Measurements from ENCODE around the gene ATXN1.

DNA sequence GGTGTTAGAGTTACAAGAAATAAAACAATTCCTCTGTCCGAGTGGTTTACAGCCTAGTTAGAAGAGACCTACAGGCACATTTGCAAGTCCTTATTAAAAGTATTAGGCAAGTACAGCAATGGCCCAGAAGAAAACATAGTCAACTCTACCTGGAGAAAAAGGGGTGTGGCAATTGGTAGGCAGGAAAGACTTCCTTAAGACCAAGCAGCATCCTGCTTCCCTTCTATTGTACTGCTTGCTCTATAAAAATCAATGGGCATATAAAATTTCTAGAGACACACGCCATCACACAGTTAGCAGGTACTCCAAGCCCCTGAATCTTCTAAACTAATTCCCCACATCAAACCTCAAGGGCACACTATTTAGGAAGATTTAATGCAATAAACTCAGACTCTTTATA is 185.6 kb downstream of the ATXN1 start:
- TF ChIP-seq, protein P1, sequence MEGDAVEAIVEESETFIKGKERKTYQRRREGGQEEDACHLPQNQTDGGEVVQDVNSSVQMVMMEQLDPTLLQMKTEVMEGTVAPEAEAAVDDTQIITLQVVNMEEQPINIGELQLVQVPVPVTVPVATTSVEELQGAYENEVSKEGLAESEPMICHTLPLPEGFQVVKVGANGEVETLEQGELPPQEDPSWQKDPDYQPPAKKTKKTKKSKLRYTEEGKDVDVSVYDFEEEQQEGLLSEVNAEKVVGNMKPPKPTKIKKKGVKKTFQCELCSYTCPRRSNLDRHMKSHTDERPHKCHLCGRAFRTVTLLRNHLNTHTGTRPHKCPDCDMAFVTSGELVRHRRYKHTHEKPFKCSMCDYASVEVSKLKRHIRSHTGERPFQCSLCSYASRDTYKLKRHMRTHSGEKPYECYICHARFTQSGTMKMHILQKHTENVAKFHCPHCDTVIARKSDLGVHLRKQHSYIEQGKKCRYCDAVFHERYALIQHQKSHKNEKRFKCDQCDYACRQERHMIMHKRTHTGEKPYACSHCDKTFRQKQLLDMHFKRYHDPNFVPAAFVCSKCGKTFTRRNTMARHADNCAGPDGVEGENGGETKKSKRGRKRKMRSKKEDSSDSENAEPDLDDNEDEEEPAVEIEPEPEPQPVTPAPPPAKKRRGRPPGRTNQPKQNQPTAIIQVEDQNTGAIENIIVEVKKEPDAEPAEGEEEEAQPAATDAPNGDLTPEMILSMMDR (IDR thresholded peaks at IDR 0.05; ENCODE audit: poor library complexity, severe bottlenecking): no peak
- TF ChIP-seq POLR2AphosphoS5 (IDR thresholded peaks at IDR 0.05): no peak
- TF ChIP-seq REST (IDR thresholded peaks at IDR 0.05; ENCODE audit: borderline replicate concordance): no peak
- no peak for TF ChIP-seq RAD21 (conservative IDR thresholded peaks at IDR 0.05)
- TF ChIP-seq TAF1 (IDR thresholded peaks at IDR 0.05; ENCODE audit: low read depth): no peak

All from neural cell (in vitro differentiated cells).